ENCODE measurements around the gene BCKDHA.
"Not testable (repeated sequence)": the region's sequence is repeated elsewhere in the genome, so short reads cannot be mapped to it uniquely, and the experiment has no call there.

BCKDHA gene

GRCh38 chr19:41452584-41453275 lies 55.1 kb downstream of the BCKDHA start:
- no peak for DNase-seq

DNA sequence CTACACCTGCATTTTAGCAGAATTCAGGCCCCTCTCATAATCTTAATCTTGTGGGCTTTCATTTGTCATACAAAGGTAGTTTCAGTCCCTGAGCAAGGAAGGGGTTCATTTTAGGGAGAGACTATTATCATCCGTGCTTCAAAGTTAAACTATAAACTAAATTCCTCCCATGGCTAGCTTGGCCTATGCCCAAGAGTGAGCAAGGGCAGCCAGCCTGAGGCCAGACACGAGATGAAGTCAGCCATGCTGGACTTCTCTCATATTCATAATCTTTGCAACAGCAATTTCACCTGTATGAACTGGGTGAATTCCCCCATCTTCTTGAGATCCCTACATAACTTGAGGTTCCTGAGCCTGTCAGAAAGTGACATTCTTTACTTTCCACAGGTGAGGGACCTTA lies 58.3 kb downstream of the BCKDHA start:
- DNase-seq, result no peak

DNA sequence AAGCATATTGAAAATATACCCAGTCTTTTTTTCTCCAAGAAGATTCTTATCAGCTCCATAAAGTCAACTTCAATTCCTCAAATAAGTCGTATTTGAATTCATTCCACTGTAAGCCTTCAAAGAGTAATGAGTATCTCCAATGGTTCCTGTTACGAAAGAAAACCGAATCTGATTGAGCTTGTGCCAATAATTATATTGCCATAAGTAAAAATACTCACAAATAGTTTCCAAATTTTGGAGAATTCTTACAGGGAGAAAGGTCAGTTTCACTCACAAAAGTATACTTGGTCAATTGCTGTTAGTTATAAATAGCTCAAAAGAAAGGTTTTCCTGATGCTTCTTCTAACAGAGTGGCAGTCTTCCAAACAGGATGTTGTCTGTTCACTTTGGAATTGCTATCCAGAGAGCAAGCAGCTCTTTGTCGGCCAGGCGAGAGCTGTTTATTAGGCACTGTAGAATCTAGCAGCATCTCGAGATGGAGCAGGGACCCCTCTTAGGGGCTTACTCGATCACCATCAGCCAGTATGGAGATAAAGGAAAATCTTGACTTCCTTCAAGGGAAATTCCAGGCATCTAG lies 58.8 kb downstream of the BCKDHA start:
- DNase-seq, result no peak

- DNase-seq, result no peak
Measured at GRCh38 chr19:41457241-41457640, 59.6 kb downstream of the BCKDHA start.

GRCh38 chr19:41462497-41462896 lies 64.9 kb downstream of the BCKDHA start:
- no peak for DNase-seq

DNA sequence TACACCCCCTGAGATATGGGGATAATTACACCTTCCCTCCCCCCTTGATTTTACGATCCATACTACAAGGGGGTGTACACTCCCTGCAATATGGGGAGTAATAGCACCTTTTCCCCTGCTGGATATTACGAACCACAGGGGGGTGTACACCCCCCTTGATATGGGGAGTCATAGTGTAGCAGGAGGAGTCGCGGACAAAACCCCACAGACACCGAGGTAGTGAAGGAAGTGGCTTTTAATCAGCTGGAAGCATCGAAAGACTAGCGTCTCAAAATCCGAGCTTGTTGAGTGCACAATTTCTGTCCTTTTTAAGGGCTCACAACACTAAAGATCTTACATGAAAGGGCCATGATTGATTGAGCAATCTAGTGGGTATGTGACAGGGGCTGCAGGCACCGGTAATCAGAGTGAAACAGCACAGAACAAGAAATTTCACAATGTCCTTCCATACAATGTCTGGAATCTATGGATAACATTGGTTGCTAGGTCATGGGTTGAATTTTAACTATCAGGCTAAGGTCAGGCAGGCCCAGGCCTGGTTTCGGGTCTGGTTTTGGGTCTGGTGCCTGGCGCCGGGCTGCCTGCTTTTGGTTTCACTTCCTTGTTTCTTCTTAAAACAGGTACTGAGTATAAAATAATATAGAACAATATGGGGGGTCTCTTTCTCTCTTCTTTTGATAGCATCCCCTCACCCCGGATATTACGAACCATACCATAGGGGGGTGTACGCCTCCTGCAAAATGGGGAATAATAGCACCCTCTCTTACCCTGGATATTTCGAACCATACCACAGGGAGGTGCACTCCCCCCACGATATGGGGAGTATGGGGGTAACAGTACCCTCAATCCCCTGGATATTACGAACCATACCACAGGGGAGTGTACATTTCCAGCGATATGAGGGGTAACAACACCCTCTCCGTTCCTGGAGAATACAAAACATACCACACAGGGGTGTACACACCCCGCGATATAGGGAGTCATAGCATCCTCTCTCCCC lies 65.9 kb downstream of the BCKDHA start:
- DNase-seq, result not testable (repeated sequence)

All from activated naive CD4-positive, alpha-beta T cell (primary cell).